ENCODE measurements around the gene LDOC1. TPM values are rescaled to one million over a fixed set of nuclear protein-coding genes. Genes with fewer than 3 reads are reported as not detected.

Gene LDOC1
- total RNA-seq, 5 donors from 2014 or later (not counting 1 experiment from before 2014, with no cell fraction given) = 3.6 to 13.8 (median 11.1) TPM

- CTCF ChIA-PET = no interaction called here
These were observed 34.0 kb downstream of the LDOC1 start for GRCh38 chrX:141142946-141143345.

GRCh38 chrX:141133272-141133671 is 43.7 kb downstream of the LDOC1 start:
- Mint-ChIP-seq H3K36me3 (no peaks in the 10 kb centered on the region), H3K27me3 (peaks cover 0 to 4% of the 10 kb centered on the region in 2 donors), H3K9me3 (peaks cover 0 to 5% (median 0%) of the 10 kb centered on the region in 3 donors), H3K4me1 (no peaks in the 10 kb centered on the region), H3K27ac (no peak overlapping the region), H3K4me3 (no peak overlapping the region)
- ChIA-PET CTCF (no interaction called here), POLR2A (no interaction called here)
- 92% methylated on average over 2 of the region's 8 CpGs for WGBS (ENCODE audit: insufficient coverage)
- Histone ChIP-seq H3K36me3 (ENCODE audit: control insufficient read depth in 2 of 2, extremely low read depth in 1 of 2, insufficient read depth in 1 of 2, low read length in 1 of 2) (no peaks in the 10 kb centered on the region), H3K4me1 (ENCODE audit: control insufficient read depth in 1 of 2, extremely low read depth in 1 of 2, insufficient read depth in 2 of 2, low read length in 2 of 2) (no peaks in the 10 kb centered on the region), H3K4me3 (ENCODE audit: control insufficient read depth in 1 of 2, extremely low read depth in 1 of 2, low read length in 1 of 2) (no peak overlapping the region), H3K9me3 (no peaks in the 10 kb centered on the region), H3K27me3 (replicated peaks in 1 of 2; ENCODE audit: control insufficient read depth in 2 of 2, extremely low read depth in 1 of 2, insufficient read depth in 2 of 2, low read length in 1 of 2) (no peaks in the 10 kb centered on the region), H3K27ac (ENCODE audit: low read length) (no peak overlapping the region)
- DNase-seq = no peak
- no peak for ATAC-seq (replicated peaks in 1 of 4)

More at GRCh38 chrX:141142946-141143345, 34.0 kb downstream of the LDOC1 start:
- POLR2A ChIA-PET = no interaction called here
- Mint-ChIP-seq H3K4me3 (no peak overlapping the region), H3K4me1 (no peaks in the 10 kb centered on the region), H3K27me3 (no peaks in the 10 kb centered on the region), H3K36me3 (no peaks in the 10 kb centered on the region), H3K9me3 (peaks cover 0 to 8% (median 2%) of the 10 kb centered on the region in 3 donors), H3K27ac (no peak overlapping the region)
- Histone ChIP-seq H3K36me3 (ENCODE audit: control insufficient read depth in 2 of 2, extremely low read depth in 1 of 2, insufficient read depth in 1 of 2, low read length in 1 of 2) (no peaks in the 10 kb centered on the region), H3K9me3 (no peaks in the 10 kb centered on the region), H3K27ac (ENCODE audit: low read length) (no peak overlapping the region), H3K4me3 (ENCODE audit: control insufficient read depth in 1 of 2, extremely low read depth in 1 of 2, low read length in 1 of 2) (no peak overlapping the region), H3K27me3 (replicated peaks in 1 of 2; ENCODE audit: control insufficient read depth in 2 of 2, extremely low read depth in 1 of 2, insufficient read depth in 2 of 2, low read length in 1 of 2) (no peaks in the 10 kb centered on the region), H3K4me1 (ENCODE audit: control insufficient read depth in 1 of 2, extremely low read depth in 1 of 2, insufficient read depth in 2 of 2, low read length in 2 of 2) (no peaks in the 10 kb centered on the region)
- ATAC-seq (replicated peaks in 1 of 4) = no peak
- no CpG with 5 or more reads among the region's 3 CpGs for WGBS (ENCODE audit: insufficient coverage)
- DNase-seq = no peak

GRCh38 chrX:141127146-141127545 is 49.8 kb downstream of the LDOC1 start:
- H3K27ac Mint-ChIP-seq = no peak overlapping the region
- CTCF ChIA-PET = no interaction called here
- Histone ChIP-seq H3K4me1 (ENCODE audit: control insufficient read depth in 1 of 2, extremely low read depth in 1 of 2, insufficient read depth in 2 of 2, low read length in 2 of 2) (no peaks in the 10 kb centered on the region), H3K9me3 (no peaks in the 10 kb centered on the region), H3K27me3 (replicated peaks in 1 of 2; ENCODE audit: control insufficient read depth in 2 of 2, extremely low read depth in 1 of 2, insufficient read depth in 2 of 2, low read length in 1 of 2) (no peaks in the 10 kb centered on the region), H3K36me3 (ENCODE audit: control insufficient read depth in 2 of 2, extremely low read depth in 1 of 2, insufficient read depth in 1 of 2, low read length in 1 of 2) (no peaks in the 10 kb centered on the region), H3K4me3 (ENCODE audit: control insufficient read depth in 1 of 2, extremely low read depth in 1 of 2, low read length in 1 of 2) (no peak overlapping the region), H3K27ac (ENCODE audit: low read length) (no peak overlapping the region)
- DNase-seq (no peak), ATAC-seq (replicated peaks in 1 of 4) (no peak)
- no CpG with 5 or more reads among the region's 2 CpGs for WGBS (ENCODE audit: insufficient coverage)
- peaks cover 0 to 6% of the 10 kb centered on the region in 2 donors for H3K27me3 Mint-ChIP-seq
- POLR2A ChIA-PET = no interaction called here
- H3K9me3 Mint-ChIP-seq = peaks cover 0 to 5% (median 0%) of the 10 kb centered on the region in 3 donors
- no peaks in the 10 kb centered on the region for H3K36me3 Mint-ChIP-seq
- no peak overlapping the region for H3K4me3 Mint-ChIP-seq
- no peaks in the 10 kb centered on the region for H3K4me1 Mint-ChIP-seq

Other genes starting within 250 kb of the LDOC1 start
- gene SPANXB1, start 174.5 kb downstream of the LDOC1 start, total RNA-seq = not detected
- gene SPANXC, start 65.4 kb upstream of the LDOC1 start, total RNA-seq = not detected